NCI-H128 (cell line): Measurements from ENCODE around the gene SLC2A9.

ENCODE experiments used
- DNase-seq: peaks from one replicate; lab custom pipeline; 2025; ENCODE audit not compliant: unreplicated experiment; lab: John Stamatoyannopoulos, UW

The SLC2A9 gene

GRCh38 chr4:9969526-9970398 lies 51.5 kb downstream of the SLC2A9 start:
- no peak for DNase-seq

- no peak for DNase-seq
Measured at GRCh38 chr4:9968472-9968871, 52.8 kb downstream of the SLC2A9 start.

DNA sequence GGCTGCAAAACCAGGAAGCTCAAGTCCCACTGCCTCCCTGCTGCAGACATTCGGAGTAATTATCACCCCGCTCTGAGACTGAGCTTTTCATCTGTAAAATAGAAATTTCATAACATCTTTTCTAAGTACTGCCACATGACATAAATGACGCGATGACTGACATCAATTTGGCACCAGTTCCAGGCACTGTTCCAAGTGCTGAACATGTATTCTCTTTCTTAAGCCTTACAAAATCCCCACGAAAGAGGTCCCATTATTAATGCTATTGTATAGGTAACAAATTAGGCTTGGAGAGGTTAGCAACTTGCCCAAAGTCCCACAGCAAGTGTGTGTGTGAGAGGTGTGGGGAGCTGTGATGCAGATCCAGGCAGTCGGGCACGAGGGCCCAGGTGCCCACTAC lies 56.4 kb downstream of the SLC2A9 start:
- DNase-seq, result no peak

DNA sequence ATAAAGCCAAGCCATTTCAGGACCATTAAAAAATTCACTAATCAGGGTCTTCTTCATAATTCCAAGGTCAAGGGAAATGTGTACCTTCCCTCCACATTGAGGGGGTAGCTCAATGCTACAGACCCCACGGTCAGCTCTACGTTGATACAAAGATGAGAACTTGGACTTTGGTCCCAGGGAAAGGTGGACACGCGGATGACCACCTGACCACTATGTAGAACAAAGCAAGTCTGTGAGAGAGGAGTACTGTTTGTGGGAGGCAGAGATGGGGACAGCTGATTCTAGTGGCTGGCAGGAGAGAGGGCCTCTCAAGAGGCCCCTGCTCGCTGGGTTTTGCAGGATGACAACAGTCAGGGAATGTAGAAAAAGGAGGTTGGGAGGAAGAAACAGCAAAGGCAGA lies 58.0 kb downstream of the SLC2A9 start:
- no peak for DNase-seq

GRCh38 chr4:9962611-9963314 lies 58.5 kb downstream of the SLC2A9 start:
- DNase-seq, result no peak

DNA sequence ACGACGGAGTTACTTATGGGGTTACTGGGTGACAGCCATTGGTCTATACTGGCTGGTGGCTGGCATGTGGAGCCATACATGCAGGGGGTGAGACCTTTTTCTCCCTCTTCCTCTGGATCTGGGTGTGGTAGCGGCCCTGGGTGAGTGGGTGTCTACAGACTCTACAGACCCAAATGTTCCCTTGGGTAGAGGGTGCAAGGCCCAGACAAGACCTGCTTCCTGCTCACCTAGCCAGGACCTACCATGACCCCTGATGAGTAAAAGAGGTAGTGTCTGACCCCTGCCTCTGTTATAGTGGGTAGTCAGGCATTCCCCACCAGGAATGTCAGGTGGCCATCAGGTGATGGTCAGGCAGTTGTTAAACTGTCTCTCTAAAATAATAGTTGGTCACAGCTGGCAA lies 66.8 kb downstream of the SLC2A9 start:
- DNase-seq, result no peak

DNA sequence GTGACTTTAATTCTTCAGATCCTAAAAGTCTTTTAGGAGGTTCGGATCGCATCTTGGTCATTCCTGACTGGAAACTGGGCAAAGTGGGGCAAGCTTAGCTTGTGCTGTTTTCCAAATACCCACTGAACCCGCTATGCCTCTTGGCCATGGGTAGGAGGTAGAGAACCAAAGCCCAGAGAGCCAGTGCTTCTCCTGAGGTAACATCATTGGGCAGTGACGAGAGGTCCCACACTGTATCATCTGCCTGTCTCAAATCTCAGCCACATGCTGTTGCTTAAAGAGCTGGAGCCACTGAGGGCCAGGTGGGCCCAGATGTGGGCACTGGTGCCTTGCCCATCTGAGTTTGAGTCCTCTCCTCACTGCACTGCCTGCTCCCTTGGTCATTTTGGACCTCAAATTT lies 68.2 kb downstream of the SLC2A9 start:
- DNase-seq, result no peak

- no peak for DNase-seq
Measured at GRCh38 chr4:9952415-9952950, 68.8 kb downstream of the SLC2A9 start.

DNA sequence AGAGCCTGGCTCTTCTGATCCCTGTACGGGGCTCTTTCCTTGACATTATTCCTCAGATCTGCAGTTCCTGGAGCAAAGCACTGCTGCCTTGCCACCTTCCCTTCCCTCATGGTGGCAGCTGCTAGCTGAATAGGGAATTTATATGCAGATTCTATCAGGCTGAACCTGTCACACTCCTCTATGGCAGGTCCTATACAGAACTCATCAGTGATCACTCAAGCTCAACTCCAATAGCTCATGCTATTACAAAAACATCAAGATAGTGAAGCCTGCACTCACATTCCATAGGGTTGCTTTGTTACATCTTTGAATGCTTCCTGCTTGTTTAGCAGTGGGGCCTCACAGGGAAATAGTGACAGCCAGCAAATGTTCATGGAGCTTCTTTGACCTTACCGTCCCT lies 71.7 kb downstream of the SLC2A9 start:
- no peak for DNase-seq

DNA sequence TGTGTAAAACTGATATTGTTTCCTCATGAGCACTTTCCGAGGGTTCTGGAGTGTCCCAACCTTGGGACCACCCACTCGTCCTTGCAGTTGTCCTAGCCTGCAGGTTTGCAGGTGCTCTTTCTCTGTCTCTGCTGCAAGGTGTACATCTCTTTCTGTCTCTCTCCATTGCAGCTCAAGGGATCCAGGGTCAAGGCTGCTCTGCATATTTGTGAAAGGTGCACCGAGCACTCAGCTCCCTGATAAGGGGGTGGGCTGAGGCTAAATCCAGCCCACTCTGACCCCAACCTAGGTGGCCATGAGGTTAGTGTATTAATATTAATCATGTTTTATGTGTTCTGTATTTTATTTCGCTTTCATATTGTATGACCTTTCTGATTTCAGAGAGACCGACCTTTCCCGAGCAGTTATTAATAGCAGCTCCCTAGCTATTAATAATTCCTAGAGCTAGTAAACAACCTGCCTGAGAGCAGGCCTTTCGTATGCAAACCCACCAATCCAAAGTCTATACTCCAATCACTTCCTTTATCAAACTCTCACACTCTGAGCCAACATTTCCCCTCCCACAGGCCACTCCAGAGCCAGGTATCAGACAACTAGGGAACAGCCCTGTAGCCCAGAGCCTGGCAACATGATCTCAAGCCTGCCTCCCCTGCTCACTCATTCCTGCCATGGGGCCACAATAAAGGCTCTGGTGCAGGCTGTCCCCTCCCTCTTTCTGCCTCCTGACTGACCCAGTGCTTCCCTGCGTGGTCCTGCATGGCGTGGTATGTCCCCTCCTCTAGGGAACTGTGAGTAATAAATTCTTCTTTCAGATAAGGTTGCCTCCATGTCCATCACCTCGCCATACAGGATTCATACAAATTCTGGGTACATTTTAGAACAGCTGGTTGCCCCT lies 73.9 kb downstream of the SLC2A9 start:
- DNase-seq, result no peak

DNA sequence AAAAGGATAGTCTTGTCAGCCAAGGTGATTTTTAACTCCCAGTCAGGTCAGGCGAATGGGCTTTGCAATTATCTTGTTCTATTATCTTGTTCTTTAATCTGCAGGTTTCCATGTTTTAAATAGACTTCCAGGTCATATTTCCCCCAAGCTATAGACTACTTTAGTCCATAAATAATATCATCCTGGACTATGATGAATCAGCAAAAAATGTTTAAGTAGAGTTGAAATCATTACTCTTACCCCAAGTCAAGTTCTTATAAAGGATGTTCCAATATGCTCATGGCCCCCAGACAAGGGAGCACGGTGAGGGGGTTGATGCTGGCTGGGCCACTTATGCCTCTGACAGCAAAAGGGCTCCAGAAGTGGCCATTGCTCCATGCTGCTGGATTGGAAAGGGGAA lies 75.1 kb downstream of the SLC2A9 start:
- DNase-seq, result no peak

GRCh38 chr4:9944431-9945425 lies 76.6 kb downstream of the SLC2A9 start:
- DNase-seq, result no peak

GRCh38 chr4:9943761-9944160 lies 77.5 kb downstream of the SLC2A9 start:
- no peak for DNase-seq

DNA sequence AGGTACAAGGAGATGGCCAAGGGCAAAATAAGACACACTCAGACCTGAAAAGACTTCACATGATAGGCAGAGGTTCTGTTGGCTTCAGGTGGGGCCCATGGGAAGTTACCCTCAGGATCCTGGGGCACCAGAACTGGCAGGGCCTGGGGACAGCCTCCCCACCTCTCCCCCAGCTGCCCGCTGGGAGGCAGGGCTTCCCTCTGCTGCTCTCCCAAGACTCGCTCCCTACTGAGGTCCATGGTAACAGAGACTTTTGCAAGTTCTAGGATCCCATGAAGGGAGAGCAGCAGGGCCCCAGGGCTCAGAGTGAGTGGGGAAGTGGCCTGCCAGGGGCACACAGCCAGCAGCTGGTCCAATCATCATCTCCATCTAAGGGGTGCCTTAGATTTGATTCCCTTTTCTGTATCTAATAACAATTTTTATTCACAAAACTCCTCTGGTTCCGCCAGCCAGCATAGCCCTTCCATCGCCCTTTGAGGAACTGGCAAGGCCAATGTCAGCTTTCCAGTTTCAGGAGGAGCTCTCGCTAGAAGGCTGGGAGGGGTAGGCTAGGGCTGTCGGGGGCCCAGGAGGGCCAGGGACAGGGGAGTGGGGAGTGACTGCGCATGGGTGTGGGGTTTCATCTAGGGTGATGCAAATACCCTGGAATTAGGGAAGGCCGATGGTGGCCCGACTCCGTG lies 78.2 kb downstream of the SLC2A9 start:
- DNase-seq, result no peak

GRCh38 chr4:9942139-9942538 lies 79.2 kb downstream of the SLC2A9 start:
- DNase-seq, result no peak

GRCh38 chr4:9940041-9940440 lies 81.3 kb downstream of the SLC2A9 start:
- DNase-seq, result no peak

- no peak for DNase-seq
Measured at GRCh38 chr4:9938933-9939332, 82.4 kb downstream of the SLC2A9 start.

DNA sequence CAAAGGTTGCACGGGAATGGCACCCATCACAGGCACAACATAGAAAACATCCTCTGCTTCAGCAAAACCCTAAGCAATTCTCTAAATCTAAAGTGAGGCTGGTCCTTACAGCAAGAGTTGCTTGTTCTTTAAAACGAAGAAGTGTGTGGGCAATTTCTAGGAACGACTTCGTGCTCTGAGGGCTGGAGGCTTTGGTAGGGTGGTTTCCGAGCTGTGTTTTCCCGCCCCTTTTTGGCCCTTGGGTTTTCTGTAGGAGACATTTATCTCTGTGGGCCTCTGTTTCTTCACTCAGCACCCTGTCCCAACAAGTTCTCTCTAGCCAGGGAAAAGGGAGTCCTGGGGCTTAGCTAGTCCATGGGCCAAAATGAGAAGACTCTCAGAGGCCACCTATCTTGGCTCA lies 84.2 kb downstream of the SLC2A9 start:
- DNase-seq, result no peak

- DNase-seq, result no peak
Measured at GRCh38 chr4:9936129-9936644, 85.1 kb downstream of the SLC2A9 start.
